Body of pancreas (tissue), 4 donors: ENCODE results near the gene SLC35F6.

Experiments
- CTCF ChIP-seq, 7 experiments: fragments of 450-650 bp in 4 of 7; fragments of 200-600 bp in 3 of 7; sonication (generic) in 3 of 7; IDR thresholded peaks; one replicate each; pipeline ENCODE4 v1.5.1; 2016 to 2019; ENCODE audit warnings: antibody characterized with exemption in 7 of 7
- POLR2A ChIP-seq, 3 donors: fragments of 450-650 bp; IDR thresholded peaks; one replicate each; pipeline ENCODE4 v1.6.1; 2016; ENCODE audit warnings: antibody characterized with exemption in 3 of 3, mild to moderate bottlenecking in 2 of 3

- TF ChIP-seq CTCF (IDR thresholded peaks at IDR 0.05) (no peak), POLR2A (IDR thresholded peaks at IDR 0.05) (no peak)
These were observed 26.9 kb upstream of the SLC35F6 start for GRCh38 chr2:26737221-26737620.
